Neural cell (in vitro differentiated cells): ENCODE results near the gene F2.

Source experiments
- EP300 ChIP-seq: fragments of 450-650 bp; conservative IDR thresholded peaks from 2 replicates; pipeline ENCODE4 v1.6.1; 2014; ENCODE audit warnings: antibody characterized with exemption, mild to moderate bottlenecking, moderate library complexity; ENCODE audit not compliant: poor library complexity, severe bottlenecking
- EZH2 ChIP-seq: fragments of 200-600, 300-800 bp; shearing (Covaris generic), sonication (generic); IDR thresholded peaks from 2 replicates; pipeline ENCODE4 v1.6.1; 2014; ENCODE audit warnings: antibody characterized with exemption, low read length, borderline replicate concordance, mild to moderate bottlenecking; ENCODE audit not compliant: insufficient read depth, poor library complexity, severe bottlenecking
- MXI1 ChIP-seq: fragments of 450-650 bp; conservative IDR thresholded peaks from 2 replicates; pipeline ENCODE4 v1.6.1; 2014; ENCODE audit warnings: antibody characterized with exemption, mild to moderate bottlenecking; ENCODE audit not compliant: poor library complexity, severe bottlenecking
- POLR2AphosphoS5 ChIP-seq: IDR thresholded peaks from 2 replicates; pipeline ENCODE4 v1.6.1; 2012
- RAD21 ChIP-seq: fragments of 450-650 bp; conservative IDR thresholded peaks from 2 replicates; pipeline ENCODE4 v1.6.1; 2014; ENCODE audit warnings: antibody characterized with exemption, mild to moderate bottlenecking, moderate library complexity
- SMC3 ChIP-seq: fragments of 450-650 bp; conservative IDR thresholded peaks from 2 replicates; pipeline ENCODE4 v1.6.1; 2014; ENCODE audit warnings: antibody characterized with exemption, mild to moderate bottlenecking, moderate library complexity; ENCODE audit not compliant: poor library complexity
- TAF1 ChIP-seq: IDR thresholded peaks from 2 replicates; pipeline ENCODE4 v1.6.1; 2012; ENCODE audit warnings: low read depth
- TF ChIP-seq, protein P1 (sequence below): IDR thresholded peaks from 2 replicates; pipeline ENCODE4 v1.6.1; 2012; ENCODE audit warnings: borderline replicate concordance
- TF ChIP-seq, protein P2 (sequence below): fragments of 450-650 bp; IDR thresholded peaks from 2 replicates; pipeline ENCODE4 v1.5.1; 2014; ENCODE audit warnings: antibody characterized with exemption, mild to moderate bottlenecking, moderate library complexity; ENCODE audit not compliant: poor library complexity, severe bottlenecking

- TF ChIP-seq, protein P1, sequence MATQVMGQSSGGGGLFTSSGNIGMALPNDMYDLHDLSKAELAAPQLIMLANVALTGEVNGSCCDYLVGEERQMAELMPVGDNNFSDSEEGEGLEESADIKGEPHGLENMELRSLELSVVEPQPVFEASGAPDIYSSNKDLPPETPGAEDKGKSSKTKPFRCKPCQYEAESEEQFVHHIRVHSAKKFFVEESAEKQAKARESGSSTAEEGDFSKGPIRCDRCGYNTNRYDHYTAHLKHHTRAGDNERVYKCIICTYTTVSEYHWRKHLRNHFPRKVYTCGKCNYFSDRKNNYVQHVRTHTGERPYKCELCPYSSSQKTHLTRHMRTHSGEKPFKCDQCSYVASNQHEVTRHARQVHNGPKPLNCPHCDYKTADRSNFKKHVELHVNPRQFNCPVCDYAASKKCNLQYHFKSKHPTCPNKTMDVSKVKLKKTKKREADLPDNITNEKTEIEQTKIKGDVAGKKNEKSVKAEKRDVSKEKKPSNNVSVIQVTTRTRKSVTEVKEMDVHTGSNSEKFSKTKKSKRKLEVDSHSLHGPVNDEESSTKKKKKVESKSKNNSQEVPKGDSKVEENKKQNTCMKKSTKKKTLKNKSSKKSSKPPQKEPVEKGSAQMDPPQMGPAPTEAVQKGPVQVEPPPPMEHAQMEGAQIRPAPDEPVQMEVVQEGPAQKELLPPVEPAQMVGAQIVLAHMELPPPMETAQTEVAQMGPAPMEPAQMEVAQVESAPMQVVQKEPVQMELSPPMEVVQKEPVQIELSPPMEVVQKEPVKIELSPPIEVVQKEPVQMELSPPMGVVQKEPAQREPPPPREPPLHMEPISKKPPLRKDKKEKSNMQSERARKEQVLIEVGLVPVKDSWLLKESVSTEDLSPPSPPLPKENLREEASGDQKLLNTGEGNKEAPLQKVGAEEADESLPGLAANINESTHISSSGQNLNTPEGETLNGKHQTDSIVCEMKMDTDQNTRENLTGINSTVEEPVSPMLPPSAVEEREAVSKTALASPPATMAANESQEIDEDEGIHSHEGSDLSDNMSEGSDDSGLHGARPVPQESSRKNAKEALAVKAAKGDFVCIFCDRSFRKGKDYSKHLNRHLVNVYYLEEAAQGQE, result no peak
- TF ChIP-seq, protein P2, sequence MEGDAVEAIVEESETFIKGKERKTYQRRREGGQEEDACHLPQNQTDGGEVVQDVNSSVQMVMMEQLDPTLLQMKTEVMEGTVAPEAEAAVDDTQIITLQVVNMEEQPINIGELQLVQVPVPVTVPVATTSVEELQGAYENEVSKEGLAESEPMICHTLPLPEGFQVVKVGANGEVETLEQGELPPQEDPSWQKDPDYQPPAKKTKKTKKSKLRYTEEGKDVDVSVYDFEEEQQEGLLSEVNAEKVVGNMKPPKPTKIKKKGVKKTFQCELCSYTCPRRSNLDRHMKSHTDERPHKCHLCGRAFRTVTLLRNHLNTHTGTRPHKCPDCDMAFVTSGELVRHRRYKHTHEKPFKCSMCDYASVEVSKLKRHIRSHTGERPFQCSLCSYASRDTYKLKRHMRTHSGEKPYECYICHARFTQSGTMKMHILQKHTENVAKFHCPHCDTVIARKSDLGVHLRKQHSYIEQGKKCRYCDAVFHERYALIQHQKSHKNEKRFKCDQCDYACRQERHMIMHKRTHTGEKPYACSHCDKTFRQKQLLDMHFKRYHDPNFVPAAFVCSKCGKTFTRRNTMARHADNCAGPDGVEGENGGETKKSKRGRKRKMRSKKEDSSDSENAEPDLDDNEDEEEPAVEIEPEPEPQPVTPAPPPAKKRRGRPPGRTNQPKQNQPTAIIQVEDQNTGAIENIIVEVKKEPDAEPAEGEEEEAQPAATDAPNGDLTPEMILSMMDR, result no peak
- TF ChIP-seq POLR2AphosphoS5 (no peak), EZH2 (no peak), RAD21 (no peak), TAF1 (no peak), EP300 (no peak), MXI1 (no peak), SMC3 (no peak)
Observed at GRCh38 chr11:46712874-46713576, 6.0 kb upstream of the F2 start.
